Prostate gland (tissue), 2 donors: Measurements from ENCODE around the gene ABCA1.

ENCODE experiments used
- CTCF ChIP-seq, 4 experiments: fragments of 200-600 bp in 2 of 4; fragments of 450-650 bp in 2 of 4; sonication (generic) in 2 of 4; IDR thresholded peaks; 1 replicate in 3 of 4; 2 replicates in 1 of 4; pipeline ENCODE4 v1.5.1; 2016 to 2019; ENCODE audit warnings: antibody characterized with exemption in 4 of 4, mild to moderate bottlenecking in 2 of 4, moderate library complexity in 2 of 4
- POLR2A ChIP-seq: fragments of 450-650 bp; IDR thresholded peaks from one replicate; pipeline ENCODE4 v1.6.1; 2016; ENCODE audit warnings: antibody characterized with exemption, mild to moderate bottlenecking
- POLR2AphosphoS5 ChIP-seq: sonication (generic); formaldehyde crosslinking; IDR thresholded peaks from one replicate; pipeline ENCODE4 v1.6.1; 2017; ENCODE audit warnings: antibody characterized with exemption

GRCh38 chr9:104745852-104746251 is 182.1 kb downstream of the ABCA1 start:
- TF ChIP-seq POLR2AphosphoS5 (no peak), CTCF (IDR thresholded peaks at IDR 0.05) (no peak), POLR2A (no peak)
